HG03135 (cell line): ENCODE measurements around the gene CDKN2D.
A peak's percentile ranks its signal among the peaks of the same experiment; 100 is the strongest.
"Not testable (repeated sequence)": the region's sequence is repeated elsewhere in the genome, so short reads cannot be mapped to it uniquely, and the experiment has no call there.

ENCODE experiments used
- ATAC-seq: cut with Tn5 transposase; IDR thresholded peaks from one replicate; pipeline ENCODE4 v1.9.1; 2021; ENCODE audit warnings: mild to moderate bottlenecking, moderate library complexity; ENCODE audit not compliant: unreplicated experiment

The CDKN2D gene

GRCh38 chr19:10553087-10553667, 15.6 kb downstream of the CDKN2D start:
- ATAC-seq = no peak

GRCh38 chr19:10552510-10553053, 16.2 kb downstream of the CDKN2D start:
- ATAC-seq = no peak

DNA sequence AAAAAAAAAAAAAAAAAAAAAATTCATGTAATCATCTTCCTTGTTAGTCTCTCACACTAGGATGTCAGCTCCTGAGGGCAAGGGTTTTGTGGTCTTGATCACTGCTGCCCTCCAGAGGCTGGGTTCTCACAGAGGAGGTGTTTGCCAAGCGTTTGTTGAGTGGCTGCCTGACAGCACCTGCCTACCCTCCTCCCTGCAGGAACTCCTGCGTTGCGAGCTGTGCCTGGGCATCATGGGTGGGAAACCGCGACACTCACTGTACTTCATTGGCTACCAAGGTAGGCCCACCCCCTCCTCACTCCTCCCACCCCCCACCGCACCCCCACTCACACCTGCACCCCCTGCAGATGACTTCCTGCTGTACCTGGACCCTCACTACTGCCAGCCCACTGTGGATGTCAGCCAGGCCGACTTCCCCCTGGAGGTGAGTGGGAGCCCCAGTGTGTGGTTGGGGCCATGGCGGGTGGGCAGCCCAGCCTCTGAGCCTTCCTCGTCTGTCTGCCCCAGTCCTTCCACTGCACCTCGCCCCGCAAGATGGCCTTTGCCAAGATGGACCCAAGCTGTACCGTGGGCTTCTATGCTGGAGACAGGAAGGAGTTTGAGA, 17.0 kb downstream of the CDKN2D start:
- no peak for ATAC-seq

GRCh38 chr19:10551006-10551405, 17.8 kb downstream of the CDKN2D start:
- ATAC-seq = not testable (repeated sequence)

- ATAC-seq = no peak
Observed at GRCh38 chr19:10550336-10550735, 18.4 kb downstream of the CDKN2D start.

DNA sequence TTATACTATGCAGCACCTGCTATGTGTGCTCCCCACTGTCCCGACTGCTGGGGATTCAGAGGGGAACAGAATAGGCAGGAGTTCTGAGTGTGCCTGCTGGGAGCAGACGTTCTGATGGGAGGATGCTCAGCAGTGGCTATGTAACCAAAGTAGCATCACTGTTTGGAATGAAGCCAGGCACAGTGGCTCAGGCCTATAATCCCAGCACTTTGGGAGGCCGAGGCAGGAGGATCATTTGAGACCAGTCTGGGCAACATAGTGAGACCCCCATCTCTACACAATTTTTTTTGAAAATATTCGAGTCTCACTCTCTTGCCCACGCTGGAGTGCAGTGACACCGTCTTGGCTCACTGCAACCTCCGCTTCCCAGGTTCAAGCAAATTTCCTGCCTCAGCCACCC, 19.0 kb downstream of the CDKN2D start:
- no peak for ATAC-seq

- no peak for ATAC-seq
Observed at GRCh38 chr19:10548746-10549276, 20.0 kb downstream of the CDKN2D start.

DNA sequence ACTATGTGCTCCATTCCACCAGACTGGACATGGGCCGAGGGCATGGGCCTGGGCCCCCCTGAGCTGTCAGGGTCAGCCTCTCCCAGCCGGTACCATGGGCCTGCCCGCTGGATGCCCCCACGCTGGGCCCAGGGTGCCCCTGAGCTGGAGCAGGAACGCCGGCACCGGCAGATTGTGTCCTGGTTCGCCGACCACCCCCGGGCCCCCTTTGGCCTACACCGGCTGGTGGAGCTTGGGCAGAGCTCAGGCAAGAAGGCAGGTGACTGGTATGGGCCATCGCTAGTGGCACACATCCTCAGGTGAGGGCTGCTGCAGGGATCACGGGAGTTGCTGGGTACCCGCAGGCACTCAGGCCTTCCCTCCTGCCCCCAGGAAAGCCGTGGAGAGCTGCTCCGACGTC, 22.0 kb downstream of the CDKN2D start:
- ATAC-seq = no peak

DNA sequence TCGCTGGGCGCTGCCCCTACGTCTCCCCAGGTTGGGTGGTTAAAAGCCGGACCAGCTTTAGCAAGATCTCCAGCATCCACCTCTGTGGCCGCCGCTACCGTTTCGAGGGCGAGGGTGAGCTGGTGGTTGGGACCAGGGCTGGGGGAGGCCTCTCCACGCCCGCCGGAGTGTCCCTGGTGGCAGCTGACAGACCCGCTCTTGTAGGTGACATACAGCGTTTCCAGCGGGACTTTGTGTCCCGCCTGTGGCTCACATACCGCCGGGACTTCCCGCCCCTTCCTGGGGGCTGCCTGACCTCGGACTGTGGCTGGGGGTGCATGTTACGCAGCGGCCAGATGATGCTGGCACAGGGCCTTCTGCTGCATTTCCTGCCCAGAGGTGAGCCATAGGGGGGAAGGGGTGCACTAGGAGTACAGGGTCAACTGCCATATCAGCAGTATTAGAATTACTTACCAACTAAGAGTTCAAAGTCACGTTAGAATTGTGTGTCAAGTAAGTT, 24.0 kb downstream of the CDKN2D start:
- no peak for ATAC-seq

DNA sequence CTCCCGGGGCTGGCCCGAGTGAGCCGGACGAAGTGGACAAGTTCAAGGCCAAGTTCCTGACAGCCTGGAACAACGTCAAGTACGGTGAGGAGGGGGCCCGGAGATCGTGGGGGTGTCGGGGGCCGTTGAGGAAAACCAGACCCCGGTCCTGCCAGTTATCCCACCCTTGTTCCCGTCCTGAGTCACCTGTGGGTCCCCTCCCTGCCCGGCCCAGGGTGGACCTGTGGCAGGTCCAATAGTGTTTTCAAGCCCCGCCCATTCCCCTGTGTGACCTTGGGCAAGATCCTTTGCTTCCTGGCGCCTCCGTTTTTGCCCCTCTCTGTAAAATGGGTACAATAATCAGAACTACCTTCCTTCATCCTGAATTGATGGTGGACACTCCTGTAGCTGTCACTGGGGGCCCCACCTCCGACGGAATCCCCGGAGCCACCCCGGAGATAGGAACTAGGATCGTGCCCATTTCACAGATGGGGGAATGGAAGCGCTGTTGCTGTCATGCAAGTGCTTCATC, 24.5 kb downstream of the CDKN2D start:
- no peak for ATAC-seq

GRCh38 chr19:10543420-10544241, 25.1 kb downstream of the CDKN2D start, which contains the start of gene ATG4D:
Gene ATG4D, plus strand, starts transcription at chr19:10543904. Its CDS starts 187 bp downstream, at chr19:10544091.
- ATAC-seq = peak; percentile 63

GRCh38 chr19:10543059-10543419, 25.7 kb downstream of the CDKN2D start:
- ATAC-seq = no peak

DNA sequence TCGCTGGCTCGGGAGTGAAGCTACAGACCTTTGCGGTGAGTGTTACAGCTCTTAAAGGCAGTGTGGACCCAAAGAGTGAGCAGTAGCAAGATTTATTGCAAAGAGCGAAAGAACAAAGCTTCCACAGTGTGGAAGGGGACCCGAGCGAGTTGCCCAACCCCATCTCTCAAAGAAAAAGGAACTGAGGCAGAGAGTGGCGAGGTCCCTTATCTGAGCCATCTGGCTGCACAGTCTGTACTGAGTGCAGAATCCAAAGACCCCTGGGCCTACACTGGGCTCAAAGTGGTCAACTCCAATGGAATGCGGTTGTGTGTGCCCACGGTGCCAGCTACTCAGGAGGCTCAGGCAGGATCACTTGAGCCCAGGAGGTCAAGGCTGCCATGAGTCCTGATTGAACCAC, 29.8 kb downstream of the CDKN2D start:
- ATAC-seq = not testable (repeated sequence)

- ATAC-seq = no peak
Observed at GRCh38 chr19:10538204-10538983, 30.4 kb downstream of the CDKN2D start.

DNA sequence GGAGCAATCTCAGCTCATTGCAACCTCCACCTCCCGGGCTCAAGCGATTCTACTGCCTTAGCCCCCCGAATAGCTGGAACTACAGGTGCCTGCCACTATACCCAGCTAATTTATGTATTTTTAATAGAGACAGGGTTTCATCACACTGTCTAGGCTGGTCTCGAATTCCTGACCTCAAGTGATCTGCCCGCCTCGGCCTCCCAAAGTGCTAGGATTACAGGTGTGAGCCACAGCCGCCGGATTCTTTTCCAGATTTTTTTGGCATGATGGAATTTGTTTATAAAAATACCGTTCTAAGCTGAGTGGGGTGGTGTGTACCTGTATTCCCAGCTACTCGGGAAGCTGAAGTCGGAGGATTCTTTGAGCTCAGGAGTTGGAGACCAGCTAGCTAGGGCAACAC, 31.1 kb downstream of the CDKN2D start:
- no peak for ATAC-seq

GRCh38 chr19:10535613-10536012, 33.2 kb downstream of the CDKN2D start:
- no peak for ATAC-seq

DNA sequence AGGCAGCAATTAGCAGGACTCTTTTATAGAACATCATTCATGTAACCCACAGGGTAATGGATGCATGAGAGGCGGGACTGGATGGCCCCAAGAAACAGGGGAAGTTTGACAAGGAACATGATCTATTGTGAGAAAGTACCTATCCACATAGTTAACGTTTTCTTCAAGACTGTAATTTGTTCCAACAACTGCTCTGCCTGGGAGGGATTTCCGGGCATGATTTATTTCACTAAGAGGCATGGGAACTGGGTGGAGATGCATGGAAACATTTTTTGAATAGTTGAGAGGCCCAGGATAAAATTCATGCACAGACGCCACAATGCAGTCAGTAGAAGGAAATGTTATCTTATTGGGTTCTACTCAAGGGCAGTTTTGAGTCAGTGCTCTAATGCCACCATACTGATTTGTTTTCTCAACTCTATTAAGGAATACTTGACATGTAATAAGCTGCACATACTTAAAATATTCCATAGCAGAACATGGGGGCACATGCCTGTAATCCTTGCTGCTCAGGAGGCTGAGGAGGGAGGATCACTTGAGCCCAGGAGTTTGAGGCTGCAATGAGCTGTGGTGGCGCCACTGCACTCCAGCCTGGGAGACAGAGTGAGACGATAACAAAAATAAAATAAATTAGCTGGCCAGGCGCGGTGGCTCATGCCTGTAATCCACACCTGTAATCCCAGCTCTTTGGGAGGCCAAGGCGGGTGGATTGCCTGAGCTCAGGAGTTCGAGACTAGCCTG, 35.0 kb downstream of the CDKN2D start:
- no peak for ATAC-seq

GRCh38 chr19:10532457-10532856, 36.3 kb downstream of the CDKN2D start:
- ATAC-seq = no peak

DNA sequence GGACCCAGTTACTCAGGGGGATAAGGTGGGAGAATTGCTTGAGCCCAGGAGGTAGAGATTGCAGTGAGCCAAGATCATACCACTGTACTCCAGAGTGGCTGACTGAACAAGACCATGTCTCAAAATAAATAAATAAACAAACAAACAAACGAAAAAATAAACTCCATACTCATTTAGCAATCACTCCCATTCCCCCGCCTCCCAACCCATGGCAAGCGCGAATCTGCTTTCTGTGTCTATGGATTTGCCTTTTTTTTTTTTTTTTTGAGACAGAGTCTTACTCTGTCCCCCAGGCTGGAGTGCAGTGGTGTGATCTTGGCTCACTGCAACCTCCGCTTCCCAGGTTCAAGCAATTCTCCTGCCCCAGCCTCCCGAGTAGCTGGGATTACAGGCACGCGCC, 41.9 kb downstream of the CDKN2D start:
- not testable (repeated sequence) for ATAC-seq

GRCh38 chr19:10525636-10526035, 43.1 kb downstream of the CDKN2D start:
- ATAC-seq = no peak
